GM12875 (cell line): ENCODE results near the gene ESRRA.

Experiments
- H3K4me3 ChIP-seq: one replicate; pipeline ENCODE4 v1.5.1; 2011; ENCODE audit warnings: low read depth, low read length, control low read depth
- TF ChIP-seq, protein P1 (sequence below): IDR thresholded peaks from 2 replicates; pipeline ENCODE4 v1.5.1; 2011; ENCODE audit warnings: low read depth, mild to moderate bottlenecking, control low read depth, inconsistent platforms, low read length, moderate library complexity, borderline replicate concordance; ENCODE audit not compliant: insufficient read depth

The ESRRA gene

DNA sequence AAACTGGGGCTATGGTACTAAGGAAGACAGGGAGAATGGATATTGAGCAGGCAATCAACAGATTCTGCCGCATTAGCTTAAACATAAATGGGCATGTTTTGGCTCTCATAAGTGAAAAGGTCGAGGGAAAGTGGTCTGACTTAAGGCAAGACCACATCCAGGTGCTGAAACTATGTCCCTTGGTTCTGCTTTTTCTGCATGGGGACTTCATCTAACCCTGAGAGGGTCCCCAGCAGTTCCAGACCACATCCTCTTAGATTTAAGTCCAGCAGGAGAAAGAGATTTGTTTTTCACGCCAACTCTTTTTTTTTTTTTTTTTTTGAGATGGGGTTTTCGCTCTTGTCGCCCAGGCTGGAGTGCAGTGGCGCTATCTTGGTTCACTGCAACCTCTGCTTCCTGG is 59.1 kb downstream of the ESRRA start:
- TF ChIP-seq, protein P1, sequence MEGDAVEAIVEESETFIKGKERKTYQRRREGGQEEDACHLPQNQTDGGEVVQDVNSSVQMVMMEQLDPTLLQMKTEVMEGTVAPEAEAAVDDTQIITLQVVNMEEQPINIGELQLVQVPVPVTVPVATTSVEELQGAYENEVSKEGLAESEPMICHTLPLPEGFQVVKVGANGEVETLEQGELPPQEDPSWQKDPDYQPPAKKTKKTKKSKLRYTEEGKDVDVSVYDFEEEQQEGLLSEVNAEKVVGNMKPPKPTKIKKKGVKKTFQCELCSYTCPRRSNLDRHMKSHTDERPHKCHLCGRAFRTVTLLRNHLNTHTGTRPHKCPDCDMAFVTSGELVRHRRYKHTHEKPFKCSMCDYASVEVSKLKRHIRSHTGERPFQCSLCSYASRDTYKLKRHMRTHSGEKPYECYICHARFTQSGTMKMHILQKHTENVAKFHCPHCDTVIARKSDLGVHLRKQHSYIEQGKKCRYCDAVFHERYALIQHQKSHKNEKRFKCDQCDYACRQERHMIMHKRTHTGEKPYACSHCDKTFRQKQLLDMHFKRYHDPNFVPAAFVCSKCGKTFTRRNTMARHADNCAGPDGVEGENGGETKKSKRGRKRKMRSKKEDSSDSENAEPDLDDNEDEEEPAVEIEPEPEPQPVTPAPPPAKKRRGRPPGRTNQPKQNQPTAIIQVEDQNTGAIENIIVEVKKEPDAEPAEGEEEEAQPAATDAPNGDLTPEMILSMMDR = no peak
- H3K4me3 ChIP-seq = no peak overlapping the region

DNA sequence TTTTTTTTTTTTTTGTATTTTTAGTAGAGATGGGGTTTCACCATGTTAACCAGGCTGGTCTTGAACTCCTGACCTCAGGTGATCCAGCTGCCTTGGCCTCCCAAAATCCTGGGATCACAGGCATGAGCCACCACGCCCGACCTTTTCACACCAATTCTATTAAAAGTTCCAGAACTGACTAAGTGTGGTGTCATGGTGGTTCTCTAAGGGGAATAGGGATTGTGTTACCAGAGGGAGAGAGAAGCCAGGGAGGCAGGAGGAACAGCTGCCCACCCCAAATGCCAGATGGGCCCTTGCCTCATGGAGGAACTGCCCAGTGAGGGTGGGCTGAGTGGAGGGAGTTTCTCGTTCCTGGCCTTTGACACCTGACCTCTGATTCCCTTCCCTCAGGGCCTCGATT is 59.6 kb downstream of the ESRRA start:
- no peak overlapping the region for H3K4me3 ChIP-seq
- TF ChIP-seq, protein P1 = no peak
